H1 (cell line): Measurements from ENCODE around the gene GRAMD4. TPM values are rescaled to one million over a fixed set of nuclear protein-coding genes. Genes with fewer than 3 reads are reported as not detected.

Source experiments
- CTCF ChIA-PET: fragments of 300-600 bp; sonication (Branson Sonifier 250); formaldehyde crosslinking; loops from one replicate; lab custom pipeline; 2021; ENCODE audit not compliant: partially characterized antibody; lab: Charles Lee
- POLR2A ChIA-PET: fragments of 300-600 bp; sonication (Branson Sonifier 250); formaldehyde crosslinking; loops from one replicate; lab custom pipeline; 2021; ENCODE audit warnings: inconsistent platforms; ENCODE audit not compliant: partially characterized antibody; lab: Charles Lee
- DNase-seq, 2 experiments: peaks; one replicate each; pipeline versions ENCODE4 v3.0.0 to v3.0.0-alpha.2; 2010 to 2022; ENCODE audit warnings: low spot score in 2 of 2, low read depth in 1 of 2, mixed read lengths in 1 of 2
- FAIRE-seq: peaks from 2 replicates; lab custom pipeline; 2011; peaks lifted over from hg19 to GRCh38; lab: Jason Lieb, UNC
- H2AFZ ChIP-seq: 2 replicates; pipeline ENCODE4 v1.8.1; 2012; ENCODE audit warnings: low read length, inconsistent platforms
- H2AK5ac ChIP-seq: 2 replicates; pipeline ENCODE4 v1.6.1; 2013; ENCODE audit warnings: low read depth, low read length
- H2BK120ac ChIP-seq: replicated peaks from 2 replicates; pipeline ENCODE3; 2013; ENCODE audit warnings: low read depth, low read length, inconsistent platforms
- H2BK12ac ChIP-seq: 2 replicates; pipeline ENCODE4 v1.6.1; 2013; ENCODE audit warnings: low read depth, low read length
- H2BK15ac ChIP-seq: 2 replicates; pipeline ENCODE4 v1.6.1; 2013; ENCODE audit warnings: low read length
- H2BK20ac ChIP-seq: 2 replicates; pipeline ENCODE4 v1.6.1; 2013; ENCODE audit warnings: low read length
- H2BK5ac ChIP-seq: 2 replicates; pipeline ENCODE4 v1.6.1; 2013; ENCODE audit warnings: low read depth, low read length
- H3K14ac ChIP-seq: 2 replicates; pipeline ENCODE4 v1.6.1; 2013; ENCODE audit warnings: inconsistent platforms; ENCODE audit not compliant: insufficient read length
- H3K18ac ChIP-seq: 2 replicates; pipeline ENCODE4 v1.6.1; 2013; ENCODE audit warnings: low read length; ENCODE audit errors: extremely low read depth
- H3K23ac ChIP-seq: 2 replicates; pipeline ENCODE4 v1.6.1; 2013; ENCODE audit warnings: inconsistent platforms; ENCODE audit not compliant: insufficient read length
- H3K23me2 ChIP-seq: 2 replicates; pipeline ENCODE4 v1.6.1; 2013; ENCODE audit warnings: low read depth, low read length
- H3K27ac ChIP-seq: 2 replicates; pipeline ENCODE4 v1.6.1; 2011; ENCODE audit warnings: low read depth, low read length, inconsistent platforms
- H3K27me3 ChIP-seq, 4 experiments: replicated peaks in 1 of 4; 1 replicate in 1 of 4; 2 replicates in 3 of 4; pipeline versions ENCODE4 v1.6.1 to v1.8.1; 2011 to 2013; ENCODE audit warnings: low read length in 3 of 4, mild to moderate bottlenecking in 3 of 4, inconsistent platforms in 2 of 4, mixed read lengths in 2 of 4, moderate library complexity in 1 of 4; ENCODE audit not compliant: control insufficient read depth in 3 of 4, insufficient read depth in 3 of 4; ENCODE audit errors: extremely low read depth in 1 of 4
- H3K36me3 ChIP-seq, 4 experiments: 2 replicates each; pipeline versions ENCODE4 v1.6.1 to v1.8.1; 2011 to 2013; ENCODE audit warnings: mild to moderate bottlenecking in 4 of 4, low read length in 3 of 4, moderate library complexity in 2 of 4, control low read depth in 1 of 4, inconsistent platforms in 1 of 4; ENCODE audit not compliant: insufficient read depth in 4 of 4, control insufficient read depth in 2 of 4
- H3K4ac ChIP-seq: replicated peaks from 2 replicates; pipeline ENCODE3; 2013; ENCODE audit warnings: low read length, low read depth, mixed read lengths, inconsistent platforms; ENCODE audit not compliant: insufficient read length
- H3K4me1 ChIP-seq, 4 experiments: replicated peaks in 1 of 4; 1 replicate in 1 of 4; 2 replicates in 3 of 4; pipeline versions ENCODE4 v1.6.1 to v1.8.1; 2011 to 2013; ENCODE audit warnings: low read length in 3 of 4, inconsistent platforms in 2 of 4, mixed read lengths in 1 of 4; ENCODE audit not compliant: insufficient read depth in 4 of 4, control insufficient read depth in 3 of 4
- H3K4me2 ChIP-seq, 2 experiments: 2 replicates each; pipeline versions ENCODE4 v1.6.1 to v1.8.1; 2011 to 2013; ENCODE audit warnings: low read depth in 2 of 2, low read length in 2 of 2, control low read depth in 1 of 2, inconsistent platforms in 1 of 2, mild to moderate bottlenecking in 1 of 2; ENCODE audit not compliant: insufficient read depth in 1 of 2
- H3K4me3 ChIP-seq, 4 experiments: fragments of 200-600, 300-600 bp in 1 of 4; sonication (generic), shearing (Covaris generic), sonication (Bioruptor Twin) in 1 of 4; 2 replicates each; pipeline versions ENCODE4 v1.5.1 to v1.8.1; 2011 to 2016; ENCODE audit warnings: low read length in 4 of 4, low read depth in 3 of 4, control low read depth in 2 of 4, inconsistent platforms in 2 of 4, mild to moderate bottlenecking in 2 of 4, mixed read lengths in 1 of 4, moderate library complexity in 1 of 4; ENCODE audit not compliant: insufficient read depth in 2 of 4; ENCODE audit errors: extremely low read depth in 1 of 4
- H3K56ac ChIP-seq: replicated peaks from 2 replicates; pipeline ENCODE3; 2013; ENCODE audit warnings: low read depth, mild to moderate bottlenecking, mixed read lengths, low read length, inconsistent platforms; ENCODE audit not compliant: insufficient read length
- H3K79me1 ChIP-seq: 2 replicates; pipeline ENCODE4 v1.6.1; 2013; ENCODE audit warnings: low read depth, low read length, control low read depth
- H3K79me2 ChIP-seq, 2 experiments: 2 replicates each; pipeline versions ENCODE4 v1.6.1 to v1.8.1; 2012 to 2013; ENCODE audit warnings: low read length in 2 of 2, mild to moderate bottlenecking in 2 of 2, inconsistent platforms in 1 of 2; ENCODE audit not compliant: insufficient read depth in 2 of 2, control insufficient read depth in 1 of 2
- H3K9ac ChIP-seq, 4 experiments: replicated peaks in 1 of 4; 1 replicate in 1 of 4; 2 replicates in 3 of 4; pipeline versions ENCODE4 v1.6.1 to v1.8.1; 2011 to 2013; ENCODE audit warnings: low read depth in 3 of 4, low read length in 3 of 4, control low read depth in 2 of 4, mild to moderate bottlenecking in 2 of 4, moderate library complexity in 2 of 4, inconsistent platforms in 1 of 4; ENCODE audit errors: extremely low read depth in 1 of 4
- H3K9me3 ChIP-seq, 2 experiments: 2 replicates each; pipeline versions ENCODE4 v1.6.1 to v1.8.1; 2012 to 2013; ENCODE audit warnings: mild to moderate bottlenecking in 2 of 2, moderate library complexity in 2 of 2, control low read depth in 1 of 2, inconsistent platforms in 1 of 2, low read depth in 1 of 2, low read length in 1 of 2, mixed read lengths in 1 of 2; ENCODE audit not compliant: insufficient read depth in 2 of 2
- H4K20me1 ChIP-seq, 2 experiments: replicated peaks in 1 of 2; 2 replicates each; pipeline versions ENCODE3 to v1.8.1; 2011 to 2013; ENCODE audit warnings: inconsistent platforms in 2 of 2, low read length in 2 of 2, mild to moderate bottlenecking in 1 of 2; ENCODE audit not compliant: insufficient read depth in 2 of 2, control insufficient read depth in 1 of 2
- H4K5ac ChIP-seq: 2 replicates; pipeline ENCODE4 v1.6.1; 2013; ENCODE audit warnings: low read length, low read depth, mixed read lengths, inconsistent platforms; ENCODE audit not compliant: insufficient read length
- H4K8ac ChIP-seq: 2 replicates; pipeline ENCODE4 v1.8.0; 2013; ENCODE audit warnings: mild to moderate bottlenecking, moderate library complexity, low read length, inconsistent platforms; ENCODE audit not compliant: insufficient read depth; ENCODE audit errors: extremely low read depth
- H4K91ac ChIP-seq: replicated peaks from 2 replicates; pipeline ENCODE3; 2013; ENCODE audit warnings: low read length, mixed read lengths, inconsistent platforms; ENCODE audit not compliant: insufficient read length
- HDAC2 ChIP-seq, 2 experiments: fragments of 300-600 bp in 1 of 2; sonication (generic) in 1 of 2; IDR thresholded peaks; 2 replicates each; pipeline ENCODE4 v1.6.1; 2011 to 2012; ENCODE audit warnings: low read depth in 2 of 2, low read length in 2 of 2, mild to moderate bottlenecking in 2 of 2, moderate library complexity in 2 of 2, borderline replicate concordance in 1 of 2, inconsistent platforms in 1 of 2
- JUN ChIP-seq: IDR thresholded peaks from 2 replicates; pipeline ENCODE4 v1.6.1; 2011; ENCODE audit warnings: low read depth, mild to moderate bottlenecking, improper control_type of control experiment, low read length
- WGBS, 2 experiments: shearing (Covaris generic) in 1 of 2; methylation state at CpG; one replicate each; pipeline versions ENCODE4 v1.1.6 to v1.1.7; 2013 to 2015; ENCODE audit warnings: low lambda C conversion rate in 2 of 2, mixed read lengths in 2 of 2, inconsistent platforms in 1 of 2, low coverage in 1 of 2, missing lambda C conversion rate in 1 of 2; ENCODE audit not compliant: insufficient replicate concordance in 2 of 2, insufficient coverage in 1 of 2, insufficient read length in 1 of 2; ENCODE audit errors: extremely low coverage in 1 of 2, missing lambda C conversion rate in 1 of 2; 5-methylcytosine and 5-hydroxymethylcytosine counted together
- polyA plus RNA-seq, 7 experiments: library from polyadenylated mRNA; depleted of rRNA in 3 of 7; stranded (reverse) in 5 of 7; unstranded in 2 of 7; fragments of >200 nt in 5 of 7; fragments of 200-250 nt in 2 of 7; gene quantifications; 1 replicate in 5 of 7; 2 replicates in 1 of 7; 4 replicates in 1 of 7; pipeline versions ENCODE4 v1.2.1 to v1.2.3, GENCODE V29; 2011 to 2013; ENCODE audit warnings: missing spikeins in 2 of 7, mixed read lengths in 2 of 7
- total RNA-seq: library from RNA; stranded (reverse); fragmentation: NEBNext Ultra II Directional; extraction: Animal tissue kit (Norgen Biotek cat#: 25700); gene quantifications from 2 replicates; pipeline ENCODE4 v1.2.1, GENCODE V29; 2021

GRAMD4 gene
- total and polyA plus RNA-seq, 2 of the 8 experiments (the other 6 are each of a cell fraction or from before 2014, with no cell fraction given): 7.9 to 25.6 TPM

GRCh38 chr22:46659791-46660186, 39.6 kb downstream of the GRAMD4 start:
- no peak overlapping the region for H2BK20ac ChIP-seq
- no peak overlapping the region for H2AK5ac ChIP-seq
- peaks cover 3% of the 10 kb centered on the region; the same call in 1 of the 2 replicates for H3K79me1 ChIP-seq
- POLR2A ChIA-PET: no interaction called here
- H3K27me3 ChIP-seq: no peaks in the 10 kb centered on the region
- no peak overlapping the region for H3K4ac ChIP-seq
- H2BK15ac ChIP-seq: no peak overlapping the region
- FAIRE-seq (no peak), DNase-seq (no peak)
- H3K4me1 ChIP-seq: peaks cover 0 to 2% (median 0%) of the 10 kb centered on the region in 4 experiments; a peak in 1 of 7 replicates
- H2BK5ac ChIP-seq: 0 out of 2 replicates have a peak overlapping the region, but pooled peaks have one; percentile 44
- peak overlapping the region; percentile 69; the same call in 1 of the 2 replicates for H4K8ac ChIP-seq
- H2AFZ ChIP-seq: no peak overlapping the region
- no peak overlapping the region for H3K27ac ChIP-seq
- peaks cover 0 to 2% of the 10 kb centered on the region in 2 experiments for H4K20me1 ChIP-seq
- H4K5ac ChIP-seq: no peak overlapping the region
- no peaks in the 10 kb centered on the region for H3K79me2 ChIP-seq
- H3K36me3 ChIP-seq: no peaks in the 10 kb centered on the region
- TF ChIP-seq HDAC2 (IDR thresholded peaks at IDR 0.05; ENCODE audit: borderline replicate concordance in 1 of 2, low read depth in 2 of 2, low read length in 2 of 2) (no peak), JUN (no peak)
- no peaks in the 10 kb centered on the region for H3K9me3 ChIP-seq
- no peak overlapping the region for H3K9ac ChIP-seq
- H3K4me2 ChIP-seq: no peak overlapping the region
- no peak overlapping the region for H2BK12ac ChIP-seq
- no peak overlapping the region for H2BK120ac ChIP-seq
- CTCF ChIA-PET: interaction anchor here (1.0 to 4.0 kb wide), 5 partner anchors 9 to 96 kb away, joined by 3 to 13 read pairs (median 5); no protein-coding TSS in a partner anchor
- no peak overlapping the region for H3K14ac ChIP-seq
- no peak overlapping the region for H3K18ac ChIP-seq
- H3K4me3 ChIP-seq: no peak overlapping the region
- no peaks in the 10 kb centered on the region for H3K23me2 ChIP-seq
- 92% methylated on average over 11 of the region's 12 CpGs; no CpG with 5 or more reads in 1 of the 2 experiments for WGBS, 2 experiments
- no peak overlapping the region for H3K56ac ChIP-seq
- H3K23ac ChIP-seq: no peak overlapping the region
- H4K91ac ChIP-seq: peak overlapping the region; percentile 48
